Prostate gland (tissue), 2 donors: ENCODE data around the gene CDHR2. TPM values are rescaled to one million over a fixed set of nuclear protein-coding genes. Genes with fewer than 3 reads are reported as not detected.
A peak's percentile ranks its signal among the peaks of the same experiment; 100 is the strongest.

Experiments used
- DNase-seq: peaks from one replicate; pipeline ENCODE4 v3.0.0-alpha.2; 2019; ENCODE audit warnings: low spot score
- H3K27ac ChIP-seq, 2 donors: fragments of 200-600 bp; sonication (generic); 2 replicates each; pipeline ENCODE4 v1.5.1; 2017 to 2019
- H3K27me3 ChIP-seq: fragments of 200-600 bp; sonication (generic); replicated peaks from 2 replicates; pipeline ENCODE4 v1.5.1; 2019; ENCODE audit not compliant: insufficient read depth
- H3K36me3 ChIP-seq, 2 donors: fragments of 200-600 bp; sonication (generic); 1 replicate in 1 of 2; 2 replicates in 1 of 2; pipeline versions ENCODE4 v1.5.1 to v1.8.1; 2017 to 2019
- H3K4me1 ChIP-seq: fragments of 200-600 bp; sonication (generic); replicated peaks from 2 replicates; pipeline ENCODE4 v1.5.1; 2019
- H3K4me3 ChIP-seq, 2 donors: fragments of 200-600 bp; sonication (generic); 2 replicates each; pipeline ENCODE4 v1.5.1; 2017 to 2019
- H3K9me3 ChIP-seq: fragments of 200-600 bp; sonication (generic); 2 replicates; pipeline ENCODE4 v1.5.1; 2017
- POLR2A ChIP-seq: fragments of 450-650 bp; IDR thresholded peaks from one replicate; pipeline ENCODE4 v1.6.1; 2016; ENCODE audit warnings: antibody characterized with exemption, mild to moderate bottlenecking
- POLR2AphosphoS5 ChIP-seq: sonication (generic); formaldehyde crosslinking; IDR thresholded peaks from one replicate; pipeline ENCODE4 v1.6.1; 2017; ENCODE audit warnings: antibody characterized with exemption
- WGBS: methylation state at CpG from one replicate; pipeline ENCODE4 v1.1.5; 2018; 5-methylcytosine and 5-hydroxymethylcytosine counted together
- intact Hi-C: fragments of 100-400 bp; cut with DNase I; formaldehyde crosslinking; loops from one replicate; pipeline ENCODE4 v1.14.2; 2022
- total RNA-seq, 2 donors: library from RNA; depleted of rRNA; stranded (reverse); fragments of >200 nt; gene quantifications; one replicate each; pipeline ENCODE4 v1.1.0, GENCODE V29; 2016
- TF ChIP-seq, protein P1 (sequence below), 4 experiments: fragments of 200-600 bp in 2 of 4; fragments of 450-650 bp in 2 of 4; sonication (generic) in 2 of 4; IDR thresholded peaks; 1 replicate in 3 of 4; 2 replicates in 1 of 4; pipeline ENCODE4 v1.5.1; 2016 to 2019; ENCODE audit warnings: antibody characterized with exemption in 4 of 4, mild to moderate bottlenecking in 2 of 4, moderate library complexity in 2 of 4

Gene CDHR2
- total RNA-seq, 2 donors from 2014 or later = 1.1 TPM; not detected in 1

DNA sequence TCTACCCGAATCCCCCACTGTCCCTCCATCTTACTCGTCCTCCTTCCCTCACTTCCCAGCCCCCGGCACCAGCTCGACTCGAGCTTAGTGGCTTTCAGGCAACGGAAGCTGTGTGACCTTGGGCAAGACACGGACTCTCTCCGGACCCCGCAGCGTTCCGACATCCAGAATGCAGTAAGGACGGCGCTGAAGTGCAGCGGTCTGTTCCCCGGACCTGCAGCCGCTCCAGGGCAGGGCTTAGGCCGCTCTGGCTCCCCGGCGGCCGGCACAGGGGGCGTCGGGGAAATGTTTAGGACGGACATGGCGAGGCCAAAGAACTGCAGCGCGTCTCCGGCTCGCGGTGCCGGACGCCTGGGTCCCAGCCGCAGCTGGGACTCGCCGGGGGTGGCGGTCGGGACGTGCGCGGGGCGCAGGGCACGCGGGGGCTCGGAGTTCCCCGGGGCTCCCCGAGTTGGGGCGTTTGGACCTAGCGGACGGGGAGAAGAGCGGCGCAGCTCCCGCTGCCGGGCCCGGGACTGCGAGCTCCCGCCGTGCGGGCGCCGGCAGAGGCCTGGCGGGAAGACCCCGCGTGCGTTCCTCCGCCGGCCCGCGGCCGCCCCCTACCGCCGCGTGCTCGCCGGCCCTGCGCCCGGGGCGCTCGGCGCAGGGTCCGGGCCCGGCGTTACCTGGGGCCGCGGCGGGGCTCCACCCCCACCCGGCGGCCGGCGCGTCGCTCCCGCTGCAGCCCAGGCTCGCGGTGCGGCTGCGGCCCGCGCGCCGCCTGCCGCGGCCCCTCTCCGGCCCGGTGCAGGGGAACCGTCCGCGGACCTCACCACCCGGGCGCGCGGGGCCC is 6.3 kb upstream of the CDHR2 start:
- Histone ChIP-seq H3K9me3 (no peaks in the 10 kb centered on the region), H3K27me3 (no peaks in the 10 kb centered on the region), H3K4me1 (no peaks in the 10 kb centered on the region), H3K27ac (peak overlapping the region; percentile 74 to 87), H3K36me3 (no peaks in the 10 kb centered on the region), H3K4me3 (peak overlapping the region; percentile 45 to 52)
- intact Hi-C loops = no loop called here
- no peak for DNase-seq
- TF ChIP-seq, protein P1, sequence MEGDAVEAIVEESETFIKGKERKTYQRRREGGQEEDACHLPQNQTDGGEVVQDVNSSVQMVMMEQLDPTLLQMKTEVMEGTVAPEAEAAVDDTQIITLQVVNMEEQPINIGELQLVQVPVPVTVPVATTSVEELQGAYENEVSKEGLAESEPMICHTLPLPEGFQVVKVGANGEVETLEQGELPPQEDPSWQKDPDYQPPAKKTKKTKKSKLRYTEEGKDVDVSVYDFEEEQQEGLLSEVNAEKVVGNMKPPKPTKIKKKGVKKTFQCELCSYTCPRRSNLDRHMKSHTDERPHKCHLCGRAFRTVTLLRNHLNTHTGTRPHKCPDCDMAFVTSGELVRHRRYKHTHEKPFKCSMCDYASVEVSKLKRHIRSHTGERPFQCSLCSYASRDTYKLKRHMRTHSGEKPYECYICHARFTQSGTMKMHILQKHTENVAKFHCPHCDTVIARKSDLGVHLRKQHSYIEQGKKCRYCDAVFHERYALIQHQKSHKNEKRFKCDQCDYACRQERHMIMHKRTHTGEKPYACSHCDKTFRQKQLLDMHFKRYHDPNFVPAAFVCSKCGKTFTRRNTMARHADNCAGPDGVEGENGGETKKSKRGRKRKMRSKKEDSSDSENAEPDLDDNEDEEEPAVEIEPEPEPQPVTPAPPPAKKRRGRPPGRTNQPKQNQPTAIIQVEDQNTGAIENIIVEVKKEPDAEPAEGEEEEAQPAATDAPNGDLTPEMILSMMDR (IDR thresholded peaks at IDR 0.05) = peak in 2 of 4 experiments; percentile 6 to 33
- TF ChIP-seq POLR2AphosphoS5 (no peak), POLR2A (no peak)
- 17% methylated on average over 23 of the region's 110 CpGs for WGBS

DNA sequence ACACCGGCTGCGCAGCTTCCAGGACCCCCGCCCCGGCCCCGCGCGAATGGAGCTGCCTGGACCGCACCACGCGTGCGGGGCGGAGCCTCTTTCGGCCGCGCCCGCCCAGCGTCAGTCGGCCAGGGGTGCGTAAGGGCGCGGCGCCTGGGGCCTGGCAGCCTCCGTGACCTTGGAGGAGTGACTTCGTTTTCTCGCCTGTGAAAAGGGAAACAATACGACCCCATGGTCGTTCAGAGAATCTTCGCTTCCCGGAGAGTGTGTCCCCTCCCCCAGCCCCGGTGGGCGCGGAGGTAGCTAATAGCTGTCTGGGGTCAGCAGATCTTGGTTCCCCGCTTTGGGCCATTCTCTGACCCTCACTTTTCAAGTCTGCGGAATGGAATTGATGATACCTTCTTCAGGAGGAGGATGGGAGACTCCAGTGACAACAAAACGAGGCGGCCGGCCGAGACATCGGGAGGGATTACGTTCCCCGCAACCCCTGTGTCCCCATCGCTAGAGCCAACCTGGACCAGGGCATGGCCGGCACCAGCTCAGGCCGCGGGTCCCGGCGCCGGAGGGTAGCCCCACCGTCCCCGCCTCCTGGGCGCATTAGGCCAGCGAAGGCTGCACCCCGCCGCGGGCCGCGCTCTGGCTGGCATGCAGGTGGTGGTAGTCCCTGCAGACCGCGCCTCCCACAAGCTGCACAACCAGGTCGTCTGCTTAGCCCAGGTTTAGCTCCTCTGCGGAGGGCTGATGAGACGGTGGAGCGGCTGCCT is 5.5 kb upstream of the CDHR2 start:
- intact Hi-C loops = no loop called here
- Histone ChIP-seq H3K4me1 (no peaks in the 10 kb centered on the region), H3K36me3 (no peaks in the 10 kb centered on the region), H3K27ac (peak overlapping the region; percentile 74 to 87), H3K4me3 (peak overlapping the region; percentile 45 to 52), H3K9me3 (no peaks in the 10 kb centered on the region), H3K27me3 (no peaks in the 10 kb centered on the region)
- TF ChIP-seq POLR2AphosphoS5 (peak; percentile 25), POLR2A (peak; percentile 79)
- TF ChIP-seq, protein P1 (IDR thresholded peaks at IDR 0.05) = no peak
- WGBS = under 1% methylated on average over 48 of the region's 63 CpGs
- DNase-seq = peak; percentile 55

GRCh38 chr5:176545388-176545736 is 3.8 kb upstream of the CDHR2 start:
- WGBS = 98% methylated on average over 6 of the region's 6 CpGs
- no peaks in the 10 kb centered on the region for H3K4me1 ChIP-seq
- intact Hi-C loops = no loop called here
- TF ChIP-seq, protein P1 (IDR thresholded peaks at IDR 0.05) = no peak
- no peak overlapping the region for H3K27ac ChIP-seq
- H3K4me3 ChIP-seq = no peak overlapping the region
- DNase-seq = no peak
- no peaks in the 10 kb centered on the region for H3K36me3 ChIP-seq
- H3K9me3 ChIP-seq = no peaks in the 10 kb centered on the region
- no peaks in the 10 kb centered on the region for H3K27me3 ChIP-seq

DNA sequence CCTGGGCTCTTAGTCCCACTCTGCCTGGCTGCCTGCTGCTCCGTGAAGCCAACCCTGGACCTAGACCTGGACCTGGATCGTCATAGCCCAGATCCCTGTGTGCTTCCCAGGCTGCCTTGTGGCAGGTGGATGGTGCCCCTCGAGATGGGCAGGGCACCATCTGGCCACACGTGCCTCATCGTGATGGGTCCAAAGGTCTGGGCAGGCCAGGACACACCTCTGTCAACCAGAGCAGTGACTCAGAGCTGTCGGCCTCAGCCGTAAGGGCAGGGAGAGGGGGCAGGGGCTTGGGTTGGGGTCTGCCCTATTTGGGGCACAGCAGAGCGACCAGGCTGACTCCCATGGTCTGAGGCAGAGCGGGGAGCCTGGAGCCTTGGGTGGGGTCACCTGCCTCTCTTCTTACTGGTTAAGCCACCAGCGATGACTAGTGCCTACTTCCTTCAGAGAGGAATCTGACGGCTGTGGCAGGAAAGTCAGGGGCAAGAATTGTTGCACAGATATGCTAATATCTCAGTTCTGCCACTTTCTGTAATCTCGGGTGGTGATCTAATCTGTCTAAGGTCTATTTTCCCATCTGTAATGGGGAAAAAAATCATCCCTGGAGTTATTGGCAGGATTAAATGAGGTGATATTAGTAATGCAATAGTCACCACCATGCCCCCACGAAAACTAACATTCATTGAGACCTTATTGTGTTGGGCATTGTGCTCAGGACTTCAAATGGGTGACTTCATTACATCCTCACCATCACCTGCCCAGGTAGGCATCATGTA is 3.2 kb upstream of the CDHR2 start:
- Histone ChIP-seq H3K27me3 (no peaks in the 10 kb centered on the region), H3K4me3 (no peak overlapping the region), H3K27ac (no peak overlapping the region), H3K36me3 (no peaks in the 10 kb centered on the region), H3K4me1 (no peaks in the 10 kb centered on the region), H3K9me3 (no peaks in the 10 kb centered on the region)
- WGBS = 81% methylated on average over 13 of the region's 13 CpGs
- intact Hi-C loops = no loop called here
- TF ChIP-seq, protein P1 (IDR thresholded peaks at IDR 0.05) = no peak
- TF ChIP-seq POLR2A (no peak), POLR2AphosphoS5 (no peak)
- DNase-seq = no peak
